HFFc6 (cell line): ENCODE results near the gene CHD9. TPM values are rescaled to one million over a fixed set of nuclear protein-coding genes. Genes with fewer than 3 reads are reported as not detected.

Experiments
- DNase-seq: peaks from one replicate; pipeline ENCODE4 v3.0.0-alpha.2; 2018
- H3K27ac Mint-ChIP-seq: 2 replicates; pipeline ENCODE4 v1.8.0; 2020; ENCODE audit warnings: mild to moderate bottlenecking, mixed read lengths
- H3K27me3 Mint-ChIP-seq: 2 replicates; pipeline ENCODE4 v1.8.0; 2021; ENCODE audit warnings: mild to moderate bottlenecking, moderate library complexity, mixed read lengths; ENCODE audit not compliant: insufficient read depth
- H3K36me3 Mint-ChIP-seq: 2 replicates; pipeline ENCODE4 v1.8.0; 2021; ENCODE audit warnings: low read depth, mixed read lengths
- H3K4me1 Mint-ChIP-seq: 2 replicates; pipeline ENCODE4 v1.8.0; 2020; ENCODE audit warnings: low read depth, mixed read lengths
- H3K4me3 Mint-ChIP-seq: 2 replicates; pipeline ENCODE4 v1.8.0; 2020; ENCODE audit warnings: mild to moderate bottlenecking, moderate library complexity, mixed read lengths
- H3K9me3 Mint-ChIP-seq: 2 replicates; pipeline ENCODE4 v1.8.0; 2020; ENCODE audit warnings: mild to moderate bottlenecking, mixed read lengths
- CTCF ChIP-seq: fragments of 200-600 bp; sonication (generic); IDR thresholded peaks from 2 replicates; pipeline ENCODE4 v1.5.0; 2021; ENCODE audit warnings: antibody characterized with exemption, mild to moderate bottlenecking
- long read RNA-seq: library from polyadenylated mRNA; unstranded; transcript quantifications from one replicate; pipeline ENCODE4 v2.0.0, GENCODE V29; 2019
- total RNA-seq, 6 experiments: library from RNA; stranded (reverse); fragmentation: NEBNext Ultra II Directional; extraction: Animal tissue kit (Norgen Biotek cat#: 25700); gene quantifications; 2 replicates in 1 of 6; 3 replicates in 5 of 6; pipeline ENCODE4 v1.2.3, GENCODE V29; 2021

Gene CHD9
- 10 to 100 TPM; 39.7 to 48.8 (median 45.7) TPM for total RNA-seq
- long read RNA-seq, partial matches to known transcripts: 41 of 55 reads
- long read RNA-seq, other reads (novel, unspliced or antisense): 12 of 55 reads

DNA sequence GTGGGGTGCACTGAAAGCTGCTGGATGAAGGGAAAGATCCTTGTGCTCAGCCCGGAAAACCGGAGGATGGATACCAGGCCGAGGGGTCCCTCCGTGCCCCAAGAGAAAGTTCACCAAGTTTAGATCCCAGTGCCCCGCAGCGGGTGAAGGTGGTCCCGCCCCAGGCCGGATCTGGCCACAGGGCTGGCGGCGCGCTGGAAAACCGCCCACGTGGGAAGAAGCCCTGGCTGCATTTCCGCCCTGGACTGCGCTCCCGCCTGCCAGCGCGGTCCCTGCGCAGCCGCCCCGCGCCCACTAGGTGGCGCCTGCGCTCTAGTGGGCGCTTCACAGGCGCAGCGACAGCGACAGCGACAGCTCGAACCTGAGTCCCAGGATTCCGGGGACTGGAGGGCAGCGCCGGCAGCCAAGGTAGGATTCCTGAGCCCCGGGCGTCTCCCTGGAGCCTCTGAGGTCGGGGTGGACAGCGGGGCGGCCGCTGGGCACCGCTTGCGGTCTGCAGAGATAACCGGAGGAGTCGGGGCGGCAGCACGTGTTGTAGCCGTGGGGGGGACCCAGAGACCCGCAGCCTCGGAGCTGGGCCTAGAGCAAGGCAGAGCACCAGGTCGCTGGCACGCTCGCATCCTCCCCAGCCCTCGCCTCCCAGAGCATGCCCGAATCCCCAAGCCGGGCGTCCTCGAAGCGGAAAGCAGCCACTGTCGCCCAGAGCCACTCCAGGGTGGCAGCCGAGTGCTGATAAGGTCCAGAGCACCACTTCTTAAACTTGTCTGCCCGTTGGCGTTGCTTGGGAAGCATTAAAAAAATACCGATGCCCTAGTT is at the start of gene CHD9:
Gene CHD9 (plus strand): TSS at position 322 of the 816 bp plus-strand sequence. CDS start 101,099 bp downstream, outside the sequence.
- Mint-ChIP-seq H3K27me3 (no peaks in the 10 kb centered on the region; the same call in 1 of the 2 replicates), H3K27ac (peak within 1 kb of the TSS; percentile 93), H3K4me1 (peaks cover 57% of the 10 kb centered on the region), H3K9me3 (no peaks in the 10 kb centered on the region), H3K4me3 (peak within 1 kb of the TSS; percentile 92), H3K36me3 (peaks cover 6% of the 10 kb centered on the region)
- peak; percentile 100 for TF ChIP-seq CTCF
- peak; percentile 72 for DNase-seq

GRCh38 chr16:53007095-53007494 is 47.7 kb upstream of the CHD9 start:
- no peak; the same call in 1 of the 2 replicates for TF ChIP-seq CTCF
- Mint-ChIP-seq H3K4me1 (no peaks in the 10 kb centered on the region), H3K4me3 (no peak overlapping the region), H3K27me3 (peaks cover 2% of the 10 kb centered on the region; the same call in 1 of the 2 replicates), H3K27ac (no peak overlapping the region), H3K9me3 (no peaks in the 10 kb centered on the region), H3K36me3 (no peaks in the 10 kb centered on the region)
- no peak for DNase-seq

- no peak for DNase-seq
- no peaks in the 10 kb centered on the region for H3K36me3 Mint-ChIP-seq
- H3K9me3 Mint-ChIP-seq: no peaks in the 10 kb centered on the region
- H3K27me3 Mint-ChIP-seq: peaks cover 9% of the 10 kb centered on the region
- H3K27ac Mint-ChIP-seq: no peak overlapping the region
- no peak overlapping the region for H3K4me3 Mint-ChIP-seq
- no peaks in the 10 kb centered on the region for H3K4me1 Mint-ChIP-seq
- no peak for TF ChIP-seq CTCF
Observed at GRCh38 chr16:53014287-53014686, 40.5 kb upstream of the CHD9 start.

GRCh38 chr16:53018834-53019416 is 35.9 kb upstream of the CHD9 start:
- no peak overlapping the region for H3K27ac Mint-ChIP-seq
- no peak for TF ChIP-seq CTCF
- H3K36me3 Mint-ChIP-seq: no peaks in the 10 kb centered on the region
- DNase-seq: no peak
- H3K4me3 Mint-ChIP-seq: no peak overlapping the region
- peaks cover 8% of the 10 kb centered on the region for H3K4me1 Mint-ChIP-seq
- H3K27me3 Mint-ChIP-seq: peaks cover 9% of the 10 kb centered on the region
- no peaks in the 10 kb centered on the region for H3K9me3 Mint-ChIP-seq

- no peaks in the 10 kb centered on the region for H3K9me3 Mint-ChIP-seq
- H3K4me3 Mint-ChIP-seq: no peak overlapping the region
- peaks cover 12% of the 10 kb centered on the region for H3K4me1 Mint-ChIP-seq
- DNase-seq: peak; percentile 50
- TF ChIP-seq CTCF: peak; percentile 84
- H3K36me3 Mint-ChIP-seq: no peaks in the 10 kb centered on the region
- H3K27me3 Mint-ChIP-seq: peaks cover 2% of the 10 kb centered on the region; the same call in 1 of the 2 replicates
- H3K27ac Mint-ChIP-seq: no peak overlapping the region
Observed at GRCh38 chr16:53022374-53022773, 32.4 kb upstream of the CHD9 start.
